H1 (cell line): ENCODE data around the gene PXT1. TPM values are rescaled to one million over a fixed set of nuclear protein-coding genes. Genes with fewer than 3 reads are reported as not detected.

Experiments
- CTCF ChIA-PET: fragments of 300-600 bp; sonication (Branson Sonifier 250); formaldehyde crosslinking; loops from one replicate; lab custom pipeline; 2021; ENCODE audit not compliant: partially characterized antibody; lab: Charles Lee
- POLR2A ChIA-PET: fragments of 300-600 bp; sonication (Branson Sonifier 250); formaldehyde crosslinking; loops from one replicate; lab custom pipeline; 2021; ENCODE audit warnings: inconsistent platforms; ENCODE audit not compliant: partially characterized antibody; lab: Charles Lee
- DNase-seq, 2 experiments: peaks; one replicate each; pipeline versions ENCODE4 v3.0.0 to v3.0.0-alpha.2; 2010 to 2022; ENCODE audit warnings: low spot score in 2 of 2, low read depth in 1 of 2, mixed read lengths in 1 of 2
- FAIRE-seq: peaks from 2 replicates; lab custom pipeline; 2011; peaks lifted over from hg19 to GRCh38; lab: Jason Lieb, UNC
- H2AFZ ChIP-seq: 2 replicates; pipeline ENCODE4 v1.8.1; 2012; ENCODE audit warnings: low read length, inconsistent platforms
- H2AK5ac ChIP-seq: 2 replicates; pipeline ENCODE4 v1.6.1; 2013; ENCODE audit warnings: low read depth, low read length
- H2BK120ac ChIP-seq: replicated peaks from 2 replicates; pipeline ENCODE3; 2013; ENCODE audit warnings: low read depth, low read length, inconsistent platforms
- H2BK12ac ChIP-seq: 2 replicates; pipeline ENCODE4 v1.6.1; 2013; ENCODE audit warnings: low read depth, low read length
- H2BK15ac ChIP-seq: 2 replicates; pipeline ENCODE4 v1.6.1; 2013; ENCODE audit warnings: low read length
- H2BK20ac ChIP-seq: 2 replicates; pipeline ENCODE4 v1.6.1; 2013; ENCODE audit warnings: low read length
- H2BK5ac ChIP-seq: 2 replicates; pipeline ENCODE4 v1.6.1; 2013; ENCODE audit warnings: low read depth, low read length
- H3K14ac ChIP-seq: 2 replicates; pipeline ENCODE4 v1.6.1; 2013; ENCODE audit warnings: inconsistent platforms; ENCODE audit not compliant: insufficient read length
- H3K18ac ChIP-seq: 2 replicates; pipeline ENCODE4 v1.6.1; 2013; ENCODE audit warnings: low read length; ENCODE audit errors: extremely low read depth
- H3K23ac ChIP-seq: 2 replicates; pipeline ENCODE4 v1.6.1; 2013; ENCODE audit warnings: inconsistent platforms; ENCODE audit not compliant: insufficient read length
- H3K23me2 ChIP-seq: 2 replicates; pipeline ENCODE4 v1.6.1; 2013; ENCODE audit warnings: low read depth, low read length
- H3K27ac ChIP-seq: 2 replicates; pipeline ENCODE4 v1.6.1; 2011; ENCODE audit warnings: low read depth, low read length, inconsistent platforms
- H3K27me3 ChIP-seq, 4 experiments: replicated peaks in 1 of 4; 1 replicate in 1 of 4; 2 replicates in 3 of 4; pipeline versions ENCODE4 v1.6.1 to v1.8.1; 2011 to 2013; ENCODE audit warnings: low read length in 3 of 4, mild to moderate bottlenecking in 3 of 4, inconsistent platforms in 2 of 4, mixed read lengths in 2 of 4, moderate library complexity in 1 of 4; ENCODE audit not compliant: control insufficient read depth in 3 of 4, insufficient read depth in 3 of 4; ENCODE audit errors: extremely low read depth in 1 of 4
- H3K36me3 ChIP-seq, 4 experiments: 2 replicates each; pipeline versions ENCODE4 v1.6.1 to v1.8.1; 2011 to 2013; ENCODE audit warnings: mild to moderate bottlenecking in 4 of 4, low read length in 3 of 4, moderate library complexity in 2 of 4, control low read depth in 1 of 4, inconsistent platforms in 1 of 4; ENCODE audit not compliant: insufficient read depth in 4 of 4, control insufficient read depth in 2 of 4
- H3K4ac ChIP-seq: replicated peaks from 2 replicates; pipeline ENCODE3; 2013; ENCODE audit warnings: low read length, low read depth, mixed read lengths, inconsistent platforms; ENCODE audit not compliant: insufficient read length
- H3K4me1 ChIP-seq, 4 experiments: replicated peaks in 1 of 4; 1 replicate in 1 of 4; 2 replicates in 3 of 4; pipeline versions ENCODE4 v1.6.1 to v1.8.1; 2011 to 2013; ENCODE audit warnings: low read length in 3 of 4, inconsistent platforms in 2 of 4, mixed read lengths in 1 of 4; ENCODE audit not compliant: insufficient read depth in 4 of 4, control insufficient read depth in 3 of 4
- H3K4me2 ChIP-seq, 2 experiments: 2 replicates each; pipeline versions ENCODE4 v1.6.1 to v1.8.1; 2011 to 2013; ENCODE audit warnings: low read depth in 2 of 2, low read length in 2 of 2, control low read depth in 1 of 2, inconsistent platforms in 1 of 2, mild to moderate bottlenecking in 1 of 2; ENCODE audit not compliant: insufficient read depth in 1 of 2
- H3K4me3 ChIP-seq, 4 experiments: fragments of 200-600, 300-600 bp in 1 of 4; sonication (generic), shearing (Covaris generic), sonication (Bioruptor Twin) in 1 of 4; 2 replicates each; pipeline versions ENCODE4 v1.5.1 to v1.8.1; 2011 to 2016; ENCODE audit warnings: low read length in 4 of 4, low read depth in 3 of 4, control low read depth in 2 of 4, inconsistent platforms in 2 of 4, mild to moderate bottlenecking in 2 of 4, mixed read lengths in 1 of 4, moderate library complexity in 1 of 4; ENCODE audit not compliant: insufficient read depth in 2 of 4; ENCODE audit errors: extremely low read depth in 1 of 4
- H3K56ac ChIP-seq: replicated peaks from 2 replicates; pipeline ENCODE3; 2013; ENCODE audit warnings: low read depth, mild to moderate bottlenecking, mixed read lengths, low read length, inconsistent platforms; ENCODE audit not compliant: insufficient read length
- H3K79me1 ChIP-seq: 2 replicates; pipeline ENCODE4 v1.6.1; 2013; ENCODE audit warnings: low read depth, low read length, control low read depth
- H3K79me2 ChIP-seq, 2 experiments: 2 replicates each; pipeline versions ENCODE4 v1.6.1 to v1.8.1; 2012 to 2013; ENCODE audit warnings: low read length in 2 of 2, mild to moderate bottlenecking in 2 of 2, inconsistent platforms in 1 of 2; ENCODE audit not compliant: insufficient read depth in 2 of 2, control insufficient read depth in 1 of 2
- H3K9ac ChIP-seq, 4 experiments: replicated peaks in 1 of 4; 1 replicate in 1 of 4; 2 replicates in 3 of 4; pipeline versions ENCODE4 v1.6.1 to v1.8.1; 2011 to 2013; ENCODE audit warnings: low read depth in 3 of 4, low read length in 3 of 4, control low read depth in 2 of 4, mild to moderate bottlenecking in 2 of 4, moderate library complexity in 2 of 4, inconsistent platforms in 1 of 4; ENCODE audit errors: extremely low read depth in 1 of 4
- H3K9me3 ChIP-seq, 2 experiments: 2 replicates each; pipeline versions ENCODE4 v1.6.1 to v1.8.1; 2012 to 2013; ENCODE audit warnings: mild to moderate bottlenecking in 2 of 2, moderate library complexity in 2 of 2, control low read depth in 1 of 2, inconsistent platforms in 1 of 2, low read depth in 1 of 2, low read length in 1 of 2, mixed read lengths in 1 of 2; ENCODE audit not compliant: insufficient read depth in 2 of 2
- H4K20me1 ChIP-seq, 2 experiments: replicated peaks in 1 of 2; 2 replicates each; pipeline versions ENCODE3 to v1.8.1; 2011 to 2013; ENCODE audit warnings: inconsistent platforms in 2 of 2, low read length in 2 of 2, mild to moderate bottlenecking in 1 of 2; ENCODE audit not compliant: insufficient read depth in 2 of 2, control insufficient read depth in 1 of 2
- H4K5ac ChIP-seq: 2 replicates; pipeline ENCODE4 v1.6.1; 2013; ENCODE audit warnings: low read length, low read depth, mixed read lengths, inconsistent platforms; ENCODE audit not compliant: insufficient read length
- H4K8ac ChIP-seq: 2 replicates; pipeline ENCODE4 v1.8.0; 2013; ENCODE audit warnings: mild to moderate bottlenecking, moderate library complexity, low read length, inconsistent platforms; ENCODE audit not compliant: insufficient read depth; ENCODE audit errors: extremely low read depth
- H4K91ac ChIP-seq: replicated peaks from 2 replicates; pipeline ENCODE3; 2013; ENCODE audit warnings: low read length, mixed read lengths, inconsistent platforms; ENCODE audit not compliant: insufficient read length
- whole genome bisulfite sequencing, 2 experiments: shearing (Covaris generic) in 1 of 2; methylation state at CpG; one replicate each; pipeline versions ENCODE4 v1.1.6 to v1.1.7; 2013 to 2015; ENCODE audit warnings: low lambda C conversion rate in 2 of 2, mixed read lengths in 2 of 2, inconsistent platforms in 1 of 2, low coverage in 1 of 2, missing lambda C conversion rate in 1 of 2; ENCODE audit not compliant: insufficient replicate concordance in 2 of 2, insufficient coverage in 1 of 2, insufficient read length in 1 of 2; ENCODE audit errors: extremely low coverage in 1 of 2, missing lambda C conversion rate in 1 of 2; 5-methylcytosine and 5-hydroxymethylcytosine counted together
- polyA plus RNA-seq, 7 experiments: library from polyadenylated mRNA; depleted of rRNA in 3 of 7; stranded (reverse) in 5 of 7; unstranded in 2 of 7; fragments of >200 nt in 5 of 7; fragments of 200-250 nt in 2 of 7; gene quantifications; 1 replicate in 5 of 7; 2 replicates in 1 of 7; 4 replicates in 1 of 7; pipeline versions ENCODE4 v1.2.1 to v1.2.3, GENCODE V29; 2011 to 2013; ENCODE audit warnings: missing spikeins in 2 of 7, mixed read lengths in 2 of 7
- total RNA-seq: library from RNA; stranded (reverse); fragmentation: NEBNext Ultra II Directional; extraction: Animal tissue kit (Norgen Biotek cat#: 25700); gene quantifications from 2 replicates; pipeline ENCODE4 v1.2.1, GENCODE V29; 2021

PXT1 gene
- total and polyA plus RNA-seq, 2 of the 8 experiments (the other 6 are each of a cell fraction or from before 2014, with no cell fraction given) = 0.06 TPM; not detected in 1

- Histone ChIP-seq H2BK20ac (no peak overlapping the region), H4K91ac (no peak overlapping the region), H3K79me2 (no peaks in the 10 kb centered on the region), H3K27ac (no peak overlapping the region), H3K4me3 (no peak overlapping the region), H3K36me3 (no peaks in the 10 kb centered on the region), H3K18ac (no peak overlapping the region), H3K23ac (no peak overlapping the region), H4K20me1 (no peaks in the 10 kb centered on the region), H3K4ac (no peak overlapping the region), H3K23me2 (no peaks in the 10 kb centered on the region), H2BK120ac (no peak overlapping the region), H4K5ac (no peak overlapping the region), H3K4me2 (no peak overlapping the region), H2BK12ac (no peak overlapping the region), H3K9ac (no peak overlapping the region), H3K79me1 (no peaks in the 10 kb centered on the region), H4K8ac (no peak overlapping the region), H2AFZ (no peak overlapping the region), H3K56ac (no peak overlapping the region), H2BK5ac (no peak overlapping the region), H3K14ac (no peak overlapping the region), H2BK15ac (no peak overlapping the region), H3K4me1 (no peaks in the 10 kb centered on the region), H3K27me3 (no peaks in the 10 kb centered on the region), H2AK5ac (no peak overlapping the region), H3K9me3 (no peaks in the 10 kb centered on the region)
- POLR2A ChIA-PET = interaction anchor here (0.6 kb wide), 1 partner anchor 742 kb away, joined by 3 read pairs; no protein-coding TSS in a partner anchor
- DNase-seq (no peak), FAIRE-seq (no peak)
- CTCF ChIA-PET = no interaction called here
- WGBS, 2 experiments = 83% methylated on average over 1 of the region's 1 CpG; no CpG with 5 or more reads in 1 of the 2 experiments
These were observed 28.2 kb downstream of the PXT1 start for GRCh38 chr6:36414481-36414880.
